ENCODE data around the gene STYXL2.

DNA sequence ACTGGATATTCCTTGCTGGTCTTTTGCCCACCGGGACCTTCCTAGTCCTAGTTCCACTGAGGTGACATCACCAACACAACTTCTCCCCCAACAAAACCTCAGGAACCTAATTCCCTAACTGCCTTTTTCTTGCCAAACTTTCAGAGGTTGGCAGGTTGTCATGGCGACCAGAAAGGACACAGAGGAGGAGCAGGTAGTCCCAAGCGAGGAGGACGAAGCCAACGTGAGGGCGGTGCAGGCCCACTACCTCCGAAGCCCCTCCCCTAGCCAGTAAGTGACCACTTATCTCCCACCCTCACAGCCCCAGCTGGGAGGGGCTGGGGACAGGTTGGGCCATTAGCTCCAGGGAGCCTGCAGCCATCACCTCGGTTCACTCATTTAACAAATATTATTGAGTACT, 815 bp downstream of the STYXL2 start:
- TF ChIP-seq, protein P1, sequence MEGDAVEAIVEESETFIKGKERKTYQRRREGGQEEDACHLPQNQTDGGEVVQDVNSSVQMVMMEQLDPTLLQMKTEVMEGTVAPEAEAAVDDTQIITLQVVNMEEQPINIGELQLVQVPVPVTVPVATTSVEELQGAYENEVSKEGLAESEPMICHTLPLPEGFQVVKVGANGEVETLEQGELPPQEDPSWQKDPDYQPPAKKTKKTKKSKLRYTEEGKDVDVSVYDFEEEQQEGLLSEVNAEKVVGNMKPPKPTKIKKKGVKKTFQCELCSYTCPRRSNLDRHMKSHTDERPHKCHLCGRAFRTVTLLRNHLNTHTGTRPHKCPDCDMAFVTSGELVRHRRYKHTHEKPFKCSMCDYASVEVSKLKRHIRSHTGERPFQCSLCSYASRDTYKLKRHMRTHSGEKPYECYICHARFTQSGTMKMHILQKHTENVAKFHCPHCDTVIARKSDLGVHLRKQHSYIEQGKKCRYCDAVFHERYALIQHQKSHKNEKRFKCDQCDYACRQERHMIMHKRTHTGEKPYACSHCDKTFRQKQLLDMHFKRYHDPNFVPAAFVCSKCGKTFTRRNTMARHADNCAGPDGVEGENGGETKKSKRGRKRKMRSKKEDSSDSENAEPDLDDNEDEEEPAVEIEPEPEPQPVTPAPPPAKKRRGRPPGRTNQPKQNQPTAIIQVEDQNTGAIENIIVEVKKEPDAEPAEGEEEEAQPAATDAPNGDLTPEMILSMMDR (IDR thresholded peaks at IDR 0.05): no peak
- TF ChIP-seq POLR2A (IDR thresholded peaks at IDR 0.05) (no peak), POLR2AphosphoS5 (IDR thresholded peaks at IDR 0.05) (no peak)
